Right renal cortex interstitium (tissue), 3 donors: ENCODE results near the gene CUL2. TPM values are rescaled to one million over a fixed set of nuclear protein-coding genes. Genes with fewer than 3 reads are reported as not detected.
"Not testable (repeated sequence)": the region's sequence is repeated elsewhere in the genome, so short reads cannot be mapped to it uniquely, and the experiment has no call there.

Source experiments
- DNase-seq, 3 donors: peaks; one replicate each; pipeline ENCODE4 v3.0.0-alpha.2; 2013; ENCODE audit warnings: low read depth in 3 of 3, low spot score in 2 of 3
- polyA plus RNA-seq, 3 donors: library from polyadenylated mRNA; unstranded; fragments of 120-200 nt; gene quantifications; one replicate each; pipeline ENCODE4 v1.2.1, GENCODE V29; 2013; ENCODE audit not compliant: insufficient read length in 3 of 3

The CUL2 gene
- polyA plus RNA-seq, 3 donors: 42.7 to 46.6 (median 45.7) TPM

DNA sequence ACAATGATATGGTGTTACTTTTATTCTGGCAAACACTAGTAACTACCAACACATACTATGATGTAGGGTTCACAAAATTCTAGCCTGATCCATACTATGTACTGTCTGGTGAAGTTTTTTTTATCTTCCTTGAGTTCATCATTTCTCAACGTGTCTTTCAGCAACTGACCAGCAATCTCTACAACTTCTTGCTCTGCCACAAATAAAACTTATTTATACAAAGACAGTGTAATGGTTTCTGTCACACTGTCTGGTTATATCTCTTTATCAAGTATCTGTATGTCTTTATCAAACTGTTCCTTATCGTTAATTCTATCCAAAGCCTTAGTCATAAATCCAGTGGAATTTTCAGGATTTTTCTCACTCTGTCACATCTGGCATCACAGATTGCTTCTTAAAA, 69.7 kb downstream of the CUL2 start:
- DNase-seq: no peak

DNA sequence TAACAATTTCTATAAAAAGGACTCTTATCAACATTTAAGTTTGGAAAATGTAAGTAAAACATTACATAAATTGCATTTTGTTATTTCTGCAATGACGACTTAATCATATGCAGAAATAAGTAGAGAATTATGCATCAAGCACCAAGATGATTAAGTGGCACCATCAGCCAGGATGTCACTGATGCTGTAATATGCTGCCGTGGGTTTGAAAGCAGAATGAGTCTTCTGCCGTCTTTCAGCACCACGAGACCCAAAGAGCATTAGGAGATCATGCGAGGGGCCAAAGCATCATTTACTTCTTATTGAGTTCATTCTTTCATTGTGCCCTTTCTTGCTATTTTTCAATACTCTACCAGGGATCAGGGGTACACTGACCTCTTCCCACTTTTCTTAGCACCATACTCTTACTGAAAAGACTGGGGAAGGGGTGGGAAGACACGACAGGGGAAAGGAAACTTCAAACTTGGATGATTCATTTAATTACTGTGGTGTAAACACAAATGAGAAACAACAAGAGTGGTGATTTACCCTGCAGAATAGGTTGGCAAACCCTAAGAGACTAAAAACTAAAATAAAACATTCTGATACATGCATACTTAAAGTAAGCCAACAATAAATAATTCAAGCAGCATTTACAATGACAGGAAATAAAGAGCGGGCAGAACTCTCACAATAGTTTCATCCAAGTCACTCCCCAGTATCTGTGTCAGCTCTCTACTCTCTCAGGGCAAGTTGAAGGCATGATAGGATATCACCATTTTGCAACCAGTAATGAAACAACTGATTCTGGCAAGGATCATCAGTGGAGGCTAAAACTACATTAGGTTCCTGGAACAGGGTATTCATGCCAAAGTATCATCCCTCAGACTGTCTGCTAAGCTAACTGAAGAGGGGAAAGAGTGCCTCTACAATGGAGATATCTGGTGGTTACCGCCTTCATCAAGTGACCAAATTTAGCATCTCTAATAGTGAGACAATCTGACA, 70.8 kb downstream of the CUL2 start:
- no peak for DNase-seq

DNA sequence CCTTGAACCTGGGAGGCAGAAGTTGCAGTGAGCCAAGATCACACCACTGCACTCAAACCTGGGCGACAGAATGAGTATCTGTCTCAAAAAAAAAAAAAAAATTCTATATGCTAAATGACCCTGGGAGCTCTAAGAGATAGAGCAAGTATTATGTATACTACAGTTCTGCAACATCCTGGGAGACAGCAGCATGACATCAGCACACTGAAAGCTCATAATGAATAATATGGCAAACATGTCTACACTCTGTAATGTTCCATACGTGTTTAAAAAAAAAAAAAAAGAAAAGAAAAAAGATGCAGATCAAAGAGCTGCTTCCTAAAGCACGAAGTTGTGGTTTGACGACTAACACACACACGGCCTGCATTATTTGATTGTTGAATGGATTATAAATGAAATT, 72.5 kb downstream of the CUL2 start:
- DNase-seq: no peak

DNA sequence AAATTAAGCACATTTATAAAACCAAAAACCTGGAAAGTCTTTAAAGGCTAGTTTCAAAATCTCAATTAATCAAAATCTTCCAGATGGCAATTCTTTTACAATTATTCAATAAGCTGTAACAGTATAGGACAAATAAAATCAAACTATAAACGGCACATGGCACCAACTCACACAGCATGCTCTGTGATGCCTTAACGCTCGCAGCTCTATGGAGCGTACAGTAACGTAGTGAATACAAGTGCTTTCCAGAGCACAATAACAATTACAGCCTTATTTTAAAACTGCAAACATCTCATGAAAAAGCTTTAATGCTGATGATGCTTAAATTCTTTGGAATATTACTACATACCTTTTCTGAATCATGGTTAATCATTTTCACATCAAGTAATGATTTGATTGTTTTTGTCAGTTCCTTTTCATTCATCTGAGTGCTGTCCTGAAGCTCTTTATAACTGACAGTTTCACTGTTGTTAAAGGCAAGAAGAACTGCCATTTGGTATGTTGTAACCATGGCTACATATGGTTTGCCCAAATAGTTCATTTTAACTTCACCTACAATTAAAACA, 74.2 kb downstream of the CUL2 start:
- DNase-seq: no peak

DNA sequence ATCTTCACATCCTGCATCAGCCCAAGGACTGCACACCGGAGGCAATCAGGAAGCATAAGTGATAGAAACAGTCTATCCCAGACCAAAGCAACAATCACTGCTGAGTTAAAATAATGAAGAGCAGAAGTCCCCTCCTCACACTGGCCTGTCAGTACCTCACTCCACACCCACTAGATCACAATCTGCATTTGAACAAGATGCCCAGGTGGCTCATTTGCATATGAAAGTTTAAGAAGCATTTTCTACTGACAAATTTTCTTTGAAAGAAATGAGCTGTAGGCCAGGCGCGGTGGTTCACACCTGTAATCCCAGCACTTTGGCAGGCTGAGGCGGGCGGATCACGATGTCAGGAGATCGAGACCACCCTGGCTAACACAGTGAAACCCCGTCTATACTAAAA, 77.4 kb downstream of the CUL2 start:
- DNase-seq: no peak

DNA sequence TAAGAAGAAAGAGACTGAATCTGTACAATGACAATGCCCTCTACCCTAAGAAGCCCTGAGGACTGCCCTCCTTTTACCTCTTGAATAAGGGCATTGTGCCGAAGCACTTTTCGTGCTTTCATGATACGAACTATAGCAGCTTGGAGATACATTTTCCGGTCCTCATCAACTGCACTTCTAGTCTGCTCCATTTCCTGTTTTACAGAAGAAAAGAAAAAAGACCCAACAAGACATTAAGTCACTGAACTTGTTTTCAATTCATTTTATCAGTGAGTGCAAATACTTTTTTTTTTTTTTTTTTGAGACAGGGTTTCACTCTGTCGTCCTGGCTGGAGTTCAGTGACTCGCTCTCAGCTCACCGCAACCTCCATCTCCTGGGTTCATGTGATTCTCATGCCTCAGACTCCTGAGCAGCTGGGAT, 78.4 kb downstream of the CUL2 start:
- DNase-seq: no peak

DNA sequence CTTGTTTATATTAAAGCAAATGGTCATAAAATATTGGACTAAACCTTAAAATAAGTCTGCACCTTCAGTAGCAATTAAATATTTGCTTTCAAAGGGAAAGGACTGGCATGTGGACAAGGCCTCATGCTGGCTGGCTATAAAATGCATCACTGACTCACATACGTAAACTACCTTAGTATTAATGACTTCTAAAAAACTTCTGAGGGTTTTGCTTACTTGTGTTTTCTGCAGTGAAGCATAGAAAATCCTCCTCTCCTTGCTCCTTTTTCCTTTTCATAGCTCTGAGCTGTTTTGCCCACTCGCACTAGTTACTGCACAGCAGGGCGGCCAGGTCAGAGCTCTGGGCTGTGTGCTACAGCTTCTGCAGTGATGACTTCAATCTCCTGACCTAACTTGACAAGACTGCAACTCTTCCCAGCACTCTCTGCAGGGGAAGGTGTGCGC, 82.3 kb downstream of the CUL2 start:
- DNase-seq: peak in 1 of 3 donors; percentile 21

DNA sequence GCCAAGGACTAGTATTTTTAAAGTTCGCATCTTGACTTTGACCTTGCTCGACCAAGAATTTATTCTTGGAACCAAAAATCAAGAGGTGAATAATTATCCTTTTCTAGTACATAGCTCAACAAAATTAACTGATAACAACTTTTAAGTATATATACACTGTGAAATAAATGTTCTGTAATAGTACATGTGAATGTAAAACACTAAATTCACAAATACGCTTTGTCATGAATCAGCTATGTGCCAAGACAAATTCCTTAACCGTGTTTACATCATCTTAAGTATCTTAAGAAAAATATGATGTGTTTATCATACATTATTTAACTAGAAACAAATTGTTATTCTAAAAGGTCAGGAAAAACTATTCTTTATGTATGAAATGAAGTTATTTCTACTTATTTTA, 83.3 kb downstream of the CUL2 start:
- no peak for DNase-seq

DNA sequence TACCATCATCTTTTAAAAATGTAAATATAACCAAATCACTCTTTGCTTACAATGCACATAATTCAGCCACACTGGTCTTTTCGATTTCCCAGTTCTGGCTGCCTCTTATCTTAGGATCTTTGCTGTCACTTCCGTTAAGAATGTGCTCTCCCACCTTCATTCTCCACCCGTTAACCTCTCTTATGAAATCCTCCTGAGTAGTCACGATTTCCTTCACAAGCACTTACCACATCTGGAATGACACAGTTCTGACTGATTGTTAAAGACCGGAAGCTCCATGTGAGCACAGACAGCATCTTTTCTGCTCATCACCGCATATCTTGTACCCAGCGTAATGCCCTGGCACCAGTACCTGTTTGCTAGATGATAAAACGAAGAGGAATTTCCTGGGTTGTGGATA, 84.3 kb downstream of the CUL2 start:
- no peak for DNase-seq

DNA sequence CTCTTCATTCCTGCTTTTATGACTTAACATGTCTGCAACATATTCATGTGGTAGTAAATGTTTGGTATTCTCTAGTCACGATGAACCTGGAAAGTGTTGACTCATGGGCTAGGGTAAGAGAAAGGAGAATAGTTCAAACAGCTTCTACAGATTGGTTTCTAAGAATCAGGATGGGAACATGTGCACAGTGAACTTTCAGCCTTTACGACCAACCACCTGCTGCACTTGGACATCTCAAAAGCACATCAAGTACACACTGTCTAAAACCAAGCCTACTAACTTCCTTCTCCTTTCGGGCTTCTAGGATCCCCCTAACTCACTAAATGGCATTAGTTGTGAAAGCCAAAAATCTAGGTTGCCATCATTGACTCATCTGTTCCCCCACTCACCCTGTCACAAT, 85.5 kb downstream of the CUL2 start:
- DNase-seq: no peak

DNA sequence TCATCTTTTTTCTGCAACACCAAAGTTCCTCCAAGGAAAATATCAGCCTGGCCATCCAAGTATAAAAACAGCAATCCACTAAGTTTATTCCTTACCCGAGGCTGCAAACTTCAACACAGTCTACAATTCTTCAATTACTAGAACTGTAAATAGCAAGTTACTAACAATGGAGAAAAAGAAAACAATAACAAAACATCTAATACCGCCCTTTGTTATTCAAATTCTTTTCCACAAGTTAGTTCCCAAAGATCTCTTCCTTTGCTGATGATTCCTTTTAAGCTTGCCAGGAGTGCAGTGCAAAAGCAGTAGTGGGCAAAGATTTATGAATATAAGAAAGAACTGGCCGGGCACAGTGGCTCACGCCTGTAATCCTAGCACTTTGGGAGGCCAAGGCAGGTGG, 86.2 kb downstream of the CUL2 start:
- DNase-seq: no peak

DNA sequence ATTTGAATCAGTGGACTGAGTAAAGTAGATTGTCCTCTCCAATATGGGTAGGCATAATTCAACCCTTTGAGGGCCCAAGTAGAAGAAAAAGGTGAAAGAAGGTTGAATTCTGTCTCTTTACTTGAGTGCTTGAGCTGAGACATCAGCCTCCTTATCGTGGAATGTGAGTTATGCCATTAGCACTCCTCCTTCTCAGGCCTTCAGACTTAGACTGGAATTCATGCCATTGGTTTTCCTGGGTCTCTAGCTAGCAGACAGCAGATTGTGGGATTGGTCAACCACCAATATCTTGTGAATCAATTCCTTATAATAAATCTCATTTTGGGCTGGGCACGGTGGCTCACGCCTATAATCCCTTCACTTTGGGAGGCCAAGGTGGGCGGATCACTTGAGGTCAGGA, 89.2 kb downstream of the CUL2 start:
- no peak for DNase-seq

DNA sequence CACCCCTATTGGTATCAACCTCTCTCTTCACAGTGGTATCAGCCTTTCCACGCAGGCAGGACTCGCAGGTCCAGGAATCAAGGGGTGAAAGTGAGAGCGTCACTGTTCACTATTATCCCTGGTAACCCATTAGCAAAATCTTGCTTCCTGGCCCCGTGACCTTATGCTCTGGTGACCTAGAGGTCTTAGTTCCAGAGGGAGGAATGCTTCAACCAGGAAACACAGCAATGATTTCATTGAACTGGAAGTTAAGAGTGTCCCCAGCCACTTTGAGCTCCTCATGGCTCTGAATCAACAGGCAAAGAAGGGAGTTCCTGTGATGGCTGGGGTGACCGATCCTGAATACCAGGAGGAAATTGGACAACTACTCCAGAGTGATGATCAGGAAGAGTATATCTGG, 90.6 kb downstream of the CUL2 start:
- DNase-seq: no peak

DNA sequence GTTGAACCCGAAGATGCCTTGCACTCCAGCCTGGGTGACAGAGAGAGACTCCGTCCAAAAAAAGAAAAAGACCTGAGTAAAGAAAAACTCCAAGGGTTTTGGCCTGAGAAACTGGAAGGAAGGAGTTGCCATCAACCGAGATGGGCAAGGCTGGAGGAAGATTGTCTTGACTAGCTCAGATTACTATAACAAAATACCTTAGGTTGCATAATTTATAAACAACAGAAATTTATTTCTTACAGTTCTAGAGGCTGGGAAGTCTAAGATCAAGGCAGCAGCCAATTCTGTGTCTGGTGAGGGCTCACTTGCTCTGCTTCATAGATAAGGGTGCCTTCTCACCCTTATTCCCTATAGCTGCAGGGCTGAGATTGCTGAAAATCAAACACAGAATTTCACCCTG, 91.2 kb downstream of the CUL2 start:
- no peak for DNase-seq

DNA sequence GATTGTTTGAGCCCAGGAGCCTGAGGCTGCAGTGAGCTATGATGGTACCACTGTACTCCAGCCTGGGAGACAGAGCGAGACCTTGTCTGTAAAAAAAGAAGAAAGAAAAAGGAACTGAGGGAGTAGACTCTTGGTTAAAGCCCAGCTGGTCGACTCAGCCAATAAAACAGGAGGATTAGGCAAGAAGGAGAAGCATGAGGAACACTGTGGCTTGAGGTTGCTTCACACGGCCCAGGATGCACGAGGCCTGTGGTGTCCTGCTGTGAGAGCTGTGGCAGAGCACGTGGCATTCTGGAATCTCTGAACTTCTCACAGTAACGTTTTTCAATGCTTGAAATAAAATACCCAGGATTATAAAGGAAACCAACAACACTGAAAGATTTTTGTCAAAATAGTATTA, 93.3 kb downstream of the CUL2 start:
- DNase-seq: no peak

DNA sequence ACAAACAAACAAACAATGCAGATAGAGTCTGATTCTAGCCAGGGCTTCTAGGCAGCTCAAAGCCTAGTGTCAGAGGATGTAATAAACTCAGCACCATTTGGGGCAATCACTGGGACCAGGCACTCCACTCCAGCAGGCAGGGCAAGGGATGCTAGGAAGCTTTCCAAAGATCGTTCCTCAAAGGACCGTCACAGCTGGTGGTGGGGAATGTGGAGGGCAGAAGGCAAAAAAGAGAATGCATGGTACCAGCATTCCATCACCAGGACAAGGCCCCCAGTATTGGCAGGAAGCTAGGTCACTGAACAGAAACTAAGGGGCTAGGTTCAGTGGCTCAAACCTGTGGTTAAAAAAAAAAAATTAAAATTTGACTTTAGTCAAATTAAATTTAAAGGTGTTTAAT, 94.2 kb downstream of the CUL2 start:
- no peak for DNase-seq

DNA sequence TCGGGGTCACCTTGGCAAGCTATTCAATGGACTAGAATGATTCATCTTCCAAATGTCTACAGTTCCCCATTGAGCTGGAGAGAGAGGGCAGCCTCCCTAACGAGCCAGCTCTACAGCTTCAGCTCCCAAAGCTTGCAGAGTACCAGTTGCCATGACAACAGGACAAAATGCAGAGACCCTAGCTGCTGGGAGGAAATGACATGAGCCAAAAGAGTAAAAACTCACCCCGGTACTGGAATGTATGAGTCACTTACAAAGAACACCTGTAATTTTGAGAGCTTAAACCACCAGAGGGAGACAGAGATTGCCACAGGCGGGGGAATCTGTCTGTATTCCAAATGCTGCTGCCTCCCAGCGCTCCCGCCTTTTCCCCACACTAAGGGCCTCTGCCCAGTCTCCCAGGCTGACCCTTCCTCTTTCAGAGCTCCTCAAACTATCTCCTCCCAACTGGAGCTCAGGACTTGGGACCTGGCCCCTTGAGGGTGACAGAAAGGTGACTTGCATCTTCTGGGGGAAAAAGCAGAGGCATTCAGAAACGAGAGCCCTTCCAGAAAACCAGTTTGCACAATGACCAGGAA, 95.5 kb downstream of the CUL2 start:
- DNase-seq: peak; percentile 63 to 68 (median 64)

DNA sequence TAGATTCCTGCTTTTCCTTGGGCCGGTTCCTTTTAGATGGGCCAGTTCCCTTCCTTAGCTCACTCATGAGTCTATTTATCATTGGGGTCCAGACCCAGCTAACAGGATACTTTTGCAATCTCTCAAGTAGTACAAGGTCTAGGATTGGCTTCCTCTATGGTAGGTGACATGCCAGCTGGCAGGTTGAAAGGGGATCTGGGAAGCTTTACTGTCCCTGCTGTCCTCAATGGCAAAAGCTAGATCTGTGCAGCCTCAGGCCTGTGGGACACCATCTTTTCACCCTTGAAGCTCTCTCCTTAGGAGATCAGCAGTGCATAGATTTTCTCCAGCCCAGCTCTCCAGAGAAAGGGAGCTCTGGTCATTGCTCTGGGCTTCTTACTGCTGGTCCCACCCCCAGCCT, 96.4 kb downstream of the CUL2 start:
- DNase-seq: no peak

DNA sequence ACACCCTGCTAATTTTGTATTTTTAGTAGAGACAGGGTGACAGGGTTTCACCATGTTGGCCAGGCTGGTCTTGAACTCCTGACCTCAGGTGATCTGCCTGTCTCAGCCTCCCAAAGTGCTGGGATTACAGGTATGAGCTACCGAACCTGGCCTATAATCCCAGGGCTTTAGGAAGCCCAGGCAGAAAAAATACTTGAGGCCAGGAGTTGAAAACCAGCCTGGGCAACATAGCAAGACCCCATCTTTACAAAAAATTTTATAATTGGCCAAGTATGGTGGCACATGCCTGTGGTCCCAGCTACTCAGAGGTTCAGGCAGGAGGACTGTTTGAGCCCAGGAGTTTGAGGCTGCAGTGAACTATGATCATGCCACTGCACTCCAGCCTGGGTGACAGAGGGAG, 99.0 kb downstream of the CUL2 start:
- not testable (repeated sequence) for DNase-seq

DNA sequence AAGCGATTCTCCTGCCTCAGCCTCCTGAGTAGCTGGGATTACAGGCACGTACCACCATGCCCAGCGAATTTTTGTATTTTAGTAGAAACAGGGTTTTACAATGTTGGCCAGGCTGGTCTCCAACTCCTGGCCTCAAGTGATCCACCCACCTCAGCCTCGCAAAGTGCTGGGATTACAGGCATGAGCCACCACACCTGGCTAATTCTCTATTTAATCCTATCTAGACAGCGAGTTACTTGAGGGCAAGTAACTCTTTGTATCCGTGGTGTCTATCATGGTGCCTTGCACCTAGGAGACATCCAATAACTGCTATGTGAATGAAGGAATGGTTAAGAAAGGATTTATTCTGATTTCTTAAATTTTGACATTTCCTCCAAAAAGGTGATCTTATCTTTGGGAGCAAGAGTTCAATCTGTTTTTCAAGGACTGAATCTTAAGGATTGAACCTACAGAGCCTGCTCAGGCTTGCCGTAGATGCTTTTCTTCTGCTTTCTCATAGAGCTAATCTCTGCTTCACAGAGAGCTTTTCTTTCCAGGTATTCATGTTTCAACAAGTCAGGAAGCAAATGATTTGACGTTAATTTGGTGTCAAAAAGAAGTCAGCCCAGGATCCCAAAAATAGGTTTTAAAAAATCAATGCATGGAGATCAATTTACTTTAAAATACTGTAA, 101.6 kb downstream of the CUL2 start:
- DNase-seq: no peak

DNA sequence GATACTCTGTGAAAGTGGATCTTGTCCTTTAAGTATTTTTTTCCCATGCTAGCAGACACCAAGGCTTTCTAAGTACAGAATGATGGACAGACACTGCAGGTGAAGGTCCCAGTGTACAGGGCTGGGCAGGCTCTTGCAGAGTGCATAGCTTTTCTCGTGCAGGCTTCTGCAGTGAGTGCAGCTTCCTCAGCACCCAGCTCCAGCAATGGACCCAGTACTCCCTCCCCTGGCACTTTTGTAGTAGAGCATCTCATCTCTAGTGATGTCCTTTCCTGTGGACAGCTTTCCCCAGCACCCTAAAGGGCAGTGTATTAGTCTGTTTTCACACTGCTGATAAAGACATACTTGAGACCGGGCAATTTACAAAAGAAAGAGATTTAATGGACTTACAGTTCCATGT, 104.3 kb downstream of the CUL2 start:
- no peak for DNase-seq
